SK-N-MC (cell line): ENCODE measurements around the gene GALNT9.

Experiments used
- EZH2 ChIP-seq: fragments of 200-600 bp; sonication (generic); IDR thresholded peaks from one replicate; pipeline ENCODE4 v1.6.1; 2017; ENCODE audit warnings: antibody characterized with exemption
- POLR2AphosphoS5 ChIP-seq: IDR thresholded peaks from 2 replicates; pipeline ENCODE4 v1.6.1; 2012; ENCODE audit warnings: mild to moderate bottlenecking, low read depth, low read length, borderline replicate concordance

DNA sequence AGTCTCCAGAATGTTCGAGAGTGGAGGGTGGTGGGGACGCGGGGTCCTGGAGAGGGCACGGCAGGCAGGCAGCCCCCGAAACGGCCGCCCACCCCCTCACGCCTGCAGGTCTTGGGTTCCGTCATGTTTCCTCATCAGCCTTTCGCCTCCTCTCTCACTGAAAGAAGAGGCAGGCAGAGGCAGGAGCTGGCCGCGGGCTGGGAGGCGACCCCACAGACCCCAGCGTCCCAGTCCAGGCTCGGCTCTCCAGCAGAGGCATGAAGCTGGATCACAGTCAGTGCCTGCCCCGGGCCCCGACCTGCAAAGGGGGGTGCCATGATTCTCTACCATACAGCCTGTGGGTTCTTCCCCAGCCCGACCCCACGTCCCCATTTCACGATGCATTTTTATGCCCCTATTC lies 13.4 kb downstream of the GALNT9 start:
- no peak for TF ChIP-seq POLR2AphosphoS5
- no peak for TF ChIP-seq EZH2
